ENCODE measurements around the gene ELOB.

Gene ELOB

DNA sequence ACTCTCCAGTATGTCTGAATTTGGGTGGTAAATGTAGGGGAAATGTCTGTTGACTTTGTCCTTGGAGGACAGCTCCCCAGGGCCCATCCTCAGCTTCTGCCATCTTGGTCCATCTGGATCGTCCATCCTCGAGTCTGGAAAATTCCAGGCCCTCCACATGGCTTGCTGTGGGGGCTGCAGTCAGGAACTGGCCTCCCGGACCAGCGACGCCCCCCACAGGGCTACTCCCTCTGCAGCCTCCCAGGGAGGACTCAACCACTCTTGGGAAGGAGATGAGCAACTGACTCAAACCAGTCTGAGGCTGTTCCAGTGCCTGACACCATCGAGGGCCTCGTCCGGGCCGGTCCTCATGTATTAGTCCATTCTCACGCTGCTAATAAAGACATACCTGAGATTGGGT lies 47.5 kb upstream of the ELOB start:
- Histone ChIP-seq H3F3A (ENCODE audit: insufficient read depth, low read length) (no peaks in the 10 kb centered on the region), H3K9me3 (ENCODE audit: low read length) (no peaks in the 10 kb centered on the region), H3K27me3 (ENCODE audit: insufficient read depth, low read length) (peaks cover 9% of the 10 kb centered on the region; the same call in 1 of the 2 replicates), H3K79me2 (ENCODE audit: insufficient read depth, low read length) (no peaks in the 10 kb centered on the region), H3K9ac (ENCODE audit: low read length) (no peak overlapping the region), H4K20me1 (ENCODE audit: insufficient read depth, low read length) (no peaks in the 10 kb centered on the region), H2AFZ (ENCODE audit: low read length) (no peak overlapping the region), H3K4me3 (ENCODE audit: low read depth, low read length, poor library complexity, severe bottlenecking) (no peak overlapping the region), H3K4me2 (ENCODE audit: low read length) (no peak overlapping the region), H3K4me1 (ENCODE audit: insufficient read depth, low read length, severe bottlenecking) (no peaks in the 10 kb centered on the region), H3K9me2 (ENCODE audit: low read depth, low read length) (no peaks in the 10 kb centered on the region), H3K27ac (ENCODE audit: low read depth, low read length, poor library complexity, severe bottlenecking) (no peak overlapping the region), H3K36me3 (ENCODE audit: insufficient read depth, low read length) (no peaks in the 10 kb centered on the region)
- TF ChIP-seq EZH2 (IDR thresholded peaks at IDR 0.05; ENCODE audit: borderline replicate concordance, low read length) = no peak
- TF ChIP-seq, protein P1, sequence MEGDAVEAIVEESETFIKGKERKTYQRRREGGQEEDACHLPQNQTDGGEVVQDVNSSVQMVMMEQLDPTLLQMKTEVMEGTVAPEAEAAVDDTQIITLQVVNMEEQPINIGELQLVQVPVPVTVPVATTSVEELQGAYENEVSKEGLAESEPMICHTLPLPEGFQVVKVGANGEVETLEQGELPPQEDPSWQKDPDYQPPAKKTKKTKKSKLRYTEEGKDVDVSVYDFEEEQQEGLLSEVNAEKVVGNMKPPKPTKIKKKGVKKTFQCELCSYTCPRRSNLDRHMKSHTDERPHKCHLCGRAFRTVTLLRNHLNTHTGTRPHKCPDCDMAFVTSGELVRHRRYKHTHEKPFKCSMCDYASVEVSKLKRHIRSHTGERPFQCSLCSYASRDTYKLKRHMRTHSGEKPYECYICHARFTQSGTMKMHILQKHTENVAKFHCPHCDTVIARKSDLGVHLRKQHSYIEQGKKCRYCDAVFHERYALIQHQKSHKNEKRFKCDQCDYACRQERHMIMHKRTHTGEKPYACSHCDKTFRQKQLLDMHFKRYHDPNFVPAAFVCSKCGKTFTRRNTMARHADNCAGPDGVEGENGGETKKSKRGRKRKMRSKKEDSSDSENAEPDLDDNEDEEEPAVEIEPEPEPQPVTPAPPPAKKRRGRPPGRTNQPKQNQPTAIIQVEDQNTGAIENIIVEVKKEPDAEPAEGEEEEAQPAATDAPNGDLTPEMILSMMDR (IDR thresholded peaks at IDR 0.05; ENCODE audit: low read length) = no peak

DNA sequence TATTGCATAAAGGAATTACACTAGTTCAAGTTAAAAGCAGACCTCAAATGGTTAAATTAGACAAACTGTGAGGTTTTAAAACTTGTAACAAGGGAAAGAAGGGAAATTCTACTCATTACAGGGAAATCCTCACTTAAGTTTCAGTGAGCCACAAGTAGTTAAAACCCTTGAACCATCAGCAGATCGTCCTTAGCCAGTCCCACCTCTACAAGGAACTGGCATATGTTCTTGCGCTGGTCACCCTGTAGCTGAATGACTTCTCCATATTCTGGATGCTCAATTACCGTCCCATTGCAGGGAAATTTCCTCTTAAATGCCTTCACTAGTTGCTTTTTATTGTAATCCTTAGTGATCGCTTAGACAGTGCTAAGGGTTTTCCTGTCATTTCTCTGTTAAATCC lies 45.4 kb upstream of the ELOB start:
- Histone ChIP-seq H3K27me3 (ENCODE audit: insufficient read depth, low read length) (peaks cover 9% of the 10 kb centered on the region; the same call in 1 of the 2 replicates), H3K9me3 (ENCODE audit: low read length) (no peaks in the 10 kb centered on the region), H3F3A (ENCODE audit: insufficient read depth, low read length) (no peaks in the 10 kb centered on the region), H3K9ac (ENCODE audit: low read length) (no peak overlapping the region), H3K9me2 (ENCODE audit: low read depth, low read length) (no peaks in the 10 kb centered on the region), H4K20me1 (ENCODE audit: insufficient read depth, low read length) (no peaks in the 10 kb centered on the region), H3K27ac (ENCODE audit: low read depth, low read length, poor library complexity, severe bottlenecking) (no peak overlapping the region), H3K4me1 (ENCODE audit: insufficient read depth, low read length, severe bottlenecking) (no peaks in the 10 kb centered on the region), H3K36me3 (ENCODE audit: insufficient read depth, low read length) (no peaks in the 10 kb centered on the region), H3K4me2 (ENCODE audit: low read length) (no peak overlapping the region), H3K79me2 (ENCODE audit: insufficient read depth, low read length) (no peaks in the 10 kb centered on the region), H3K4me3 (ENCODE audit: low read depth, low read length, poor library complexity, severe bottlenecking) (no peak overlapping the region), H2AFZ (ENCODE audit: low read length) (no peak overlapping the region)
- TF ChIP-seq, protein P1 (IDR thresholded peaks at IDR 0.05; ENCODE audit: low read length) = no peak
- no peak for TF ChIP-seq EZH2 (IDR thresholded peaks at IDR 0.05; ENCODE audit: borderline replicate concordance, low read length)

DNA sequence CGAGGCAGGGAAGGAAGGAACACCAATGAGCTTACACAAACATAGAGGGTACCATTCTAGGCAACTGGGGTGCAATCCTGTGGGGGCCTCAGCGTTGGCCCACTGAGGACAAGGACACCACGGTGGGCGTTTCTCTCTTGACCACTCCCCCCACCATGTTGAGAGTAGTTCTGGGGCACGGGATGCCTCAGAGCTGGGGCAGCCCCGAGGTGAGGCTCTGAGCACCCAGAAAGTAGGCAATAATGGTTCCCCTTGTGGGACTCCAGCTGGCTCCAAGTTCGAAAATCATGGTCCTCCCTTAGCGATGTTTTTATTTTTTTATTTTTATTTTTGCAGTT lies 45.0 kb upstream of the ELOB start:
- H2AFZ ChIP-seq (ENCODE audit: low read length) = no peak overlapping the region

More for the DNA sequence above, 45.0 kb upstream of the ELOB start:
- H3K27me3 ChIP-seq (ENCODE audit: insufficient read depth, low read length) = peaks cover 9% of the 10 kb centered on the region; the same call in 1 of the 2 replicates
- no peaks in the 10 kb centered on the region for H3F3A ChIP-seq (ENCODE audit: insufficient read depth, low read length)
- no peak overlapping the region for H3K4me2 ChIP-seq (ENCODE audit: low read length)
- H3K4me1 ChIP-seq (ENCODE audit: insufficient read depth, low read length, severe bottlenecking) = no peaks in the 10 kb centered on the region
- H3K79me2 ChIP-seq (ENCODE audit: insufficient read depth, low read length) = no peaks in the 10 kb centered on the region
- H3K36me3 ChIP-seq (ENCODE audit: insufficient read depth, low read length) = no peaks in the 10 kb centered on the region
- no peaks in the 10 kb centered on the region for H3K9me3 ChIP-seq (ENCODE audit: low read length)
- no peak overlapping the region for H3K9ac ChIP-seq (ENCODE audit: low read length)
- H4K20me1 ChIP-seq (ENCODE audit: insufficient read depth, low read length) = no peaks in the 10 kb centered on the region
- H3K9me2 ChIP-seq (ENCODE audit: low read depth, low read length) = no peaks in the 10 kb centered on the region
- no peak for TF ChIP-seq EZH2 (IDR thresholded peaks at IDR 0.05; ENCODE audit: borderline replicate concordance, low read length)
- TF ChIP-seq, protein P1 (IDR thresholded peaks at IDR 0.05; ENCODE audit: low read length) = no peak
- no peak overlapping the region for H3K27ac ChIP-seq (ENCODE audit: low read depth, low read length, poor library complexity, severe bottlenecking)
- H3K4me3 ChIP-seq (ENCODE audit: low read depth, low read length, poor library complexity, severe bottlenecking) = no peak overlapping the region
